UCSD-AML1 (cell line): Measurements from ENCODE around the gene HOXA6.

ENCODE experiments used
- DNase-seq: peaks from one replicate; lab custom pipeline; 2025; ENCODE audit not compliant: unreplicated experiment; lab: John Stamatoyannopoulos, UW

HOXA6 gene

GRCh38 chr7:27185013-27185853, 37.7 kb upstream of the HOXA6 start, which contains the start of gene HOXA11:
Gene HOXA11 (minus strand): TSS chr7:27185232. CDS start chr7:27185144, 88 bp downstream.
- DNase-seq: peak; percentile 37

GRCh38 chr7:27184337-27185012, 36.9 kb upstream of the HOXA6 start:
- peak; percentile 24 for DNase-seq

- no peak for DNase-seq
These were observed 36.2 kb upstream of the HOXA6 start for GRCh38 chr7:27183682-27184336.

GRCh38 chr7:27182861-27183681, 35.5 kb upstream of the HOXA6 start:
- peak; percentile 22 for DNase-seq

- no peak for DNase-seq
These were observed 34.8 kb upstream of the HOXA6 start for GRCh38 chr7:27182285-27182841.

- DNase-seq: no peak
These were observed 34.3 kb upstream of the HOXA6 start for GRCh38 chr7:27181795-27182275.

GRCh38 chr7:27180431-27181420, 33.2 kb upstream of the HOXA6 start:
- no peak for DNase-seq

- DNase-seq: peak; percentile 71
These were observed 32.2 kb upstream of the HOXA6 start for GRCh38 chr7:27179503-27180430.

GRCh38 chr7:27179030-27179429, 31.5 kb upstream of the HOXA6 start:
- DNase-seq: no peak

GRCh38 chr7:27178366-27178765, 30.8 kb upstream of the HOXA6 start:
- DNase-seq: no peak

GRCh38 chr7:27177795-27178320, 30.3 kb upstream of the HOXA6 start:
- no peak for DNase-seq

- no peak for DNase-seq
These were observed 29.6 kb upstream of the HOXA6 start for GRCh38 chr7:27176962-27177794.

- DNase-seq: no peak
These were observed 28.9 kb upstream of the HOXA6 start for GRCh38 chr7:27176524-27176845.

- no peak for DNase-seq
These were observed 28.3 kb upstream of the HOXA6 start for GRCh38 chr7:27175626-27176523.

- no peak for DNase-seq
These were observed 27.5 kb upstream of the HOXA6 start for GRCh38 chr7:27174874-27175625.
